PC-9 (cell line): ENCODE data around the gene C16orf90. TPM values are rescaled to one million over a fixed set of nuclear protein-coding genes. Genes with fewer than 3 reads are reported as not detected.

Experiments
- BruUV-seq: library from RNA; stranded (reverse); fragments of 400-500 nt; replicated peaks from 2 replicates; lab custom pipeline; 2021; lab: Mats Ljungman, UMichigan
- CTCF ChIA-PET: fragments of 300-600 bp; sonication (Branson Sonifier 250); formaldehyde crosslinking; loops from one replicate; lab custom pipeline; 2022; ENCODE audit warnings: antibody characterized with exemption; lab: Charles Lee
- POLR2A ChIA-PET: fragments of 300-600 bp; sonication (Branson Sonifier 250); formaldehyde crosslinking; loops from one replicate; lab custom pipeline; 2022; ENCODE audit warnings: antibody characterized with exemption; ENCODE audit not compliant: unreplicated experiment; lab: Charles Lee
- DNase-seq, 2 experiments: peaks; one replicate each; pipeline versions ENCODE4 v3.0.0 to v3.0.0-alpha.2; 2015 to 2022; ENCODE audit warnings: mixed read lengths in 1 of 2
- H2AFZ ChIP-seq: fragments of 200-600 bp; sonication (generic); 2 replicates; pipeline ENCODE4 v1.8.1; 2017; ENCODE audit warnings: antibody characterized with exemption
- H3F3A ChIP-seq: fragments of 200-600 bp; sonication (generic); 2 replicates; pipeline ENCODE4 v1.8.1; 2017; ENCODE audit warnings: antibody characterized with exemption, mild to moderate bottlenecking, low read depth; ENCODE audit not compliant: insufficient read depth
- H3K27ac ChIP-seq: fragments of 200-600 bp; sonication (generic); 2 replicates; pipeline ENCODE4 v1.6.1; 2016; ENCODE audit warnings: mixed run types
- H3K27me3 ChIP-seq: fragments of 200-600 bp; sonication (generic); 2 replicates; pipeline ENCODE4 v1.6.1; 2016; ENCODE audit warnings: low read depth, mixed run types; ENCODE audit not compliant: insufficient read depth
- H3K36me3 ChIP-seq: fragments of 200-600 bp; sonication (generic); 2 replicates; pipeline ENCODE4 v1.6.1; 2016; ENCODE audit warnings: low read depth, mixed run types
- H3K4me1 ChIP-seq: fragments of 200-600 bp; sonication (generic); replicated peaks from 2 replicates; pipeline ENCODE4 v1.6.1; 2016; ENCODE audit warnings: mixed run types; ENCODE audit not compliant: insufficient read depth
- H3K4me2 ChIP-seq: fragments of 200-600 bp; sonication (generic); 2 replicates; pipeline ENCODE4 v1.6.1; 2017; ENCODE audit warnings: mixed run types
- H3K4me3 ChIP-seq: fragments of 200-600 bp; sonication (generic); 2 replicates; pipeline ENCODE4 v1.6.1; 2016; ENCODE audit warnings: mixed run types
- H3K79me2 ChIP-seq: fragments of 200-600 bp; sonication (generic); 2 replicates; pipeline ENCODE4 v1.6.1; 2017; ENCODE audit warnings: low read depth, mixed run types
- H3K9me2 ChIP-seq: fragments of 200-600 bp; sonication (generic); 2 replicates; pipeline ENCODE4 v1.8.1; 2017; ENCODE audit warnings: mild to moderate bottlenecking; ENCODE audit not compliant: insufficient read depth
- H3K9me3 ChIP-seq: fragments of 200-600 bp; sonication (generic); 2 replicates; pipeline ENCODE4 v1.8.1; 2016; ENCODE audit warnings: low read depth; ENCODE audit not compliant: insufficient read depth
- H4K20me1 ChIP-seq: fragments of 200-600 bp; sonication (generic); 2 replicates; pipeline ENCODE4 v1.8.1; 2017; ENCODE audit not compliant: insufficient read depth
- CTCF ChIP-seq: fragments of 200-600 bp; sonication (generic); conservative IDR thresholded peaks from 2 replicates; pipeline ENCODE4 v1.6.1; 2017; ENCODE audit warnings: mixed run types, antibody characterized with exemption, mild to moderate bottlenecking, moderate library complexity
- EZH2 ChIP-seq: fragments of 200-600 bp; sonication (generic); IDR thresholded peaks from 2 replicates; pipeline ENCODE4 v1.8.0; 2017; ENCODE audit warnings: antibody characterized with exemption, low read depth
- intact Hi-C: fragments of 100-400 bp; cut with micrococcal nuclease; formaldehyde crosslinking; loops from one replicate; pipeline ENCODE4 v1.10.0; 2022; ENCODE audit not compliant: unreplicated experiment
- total RNA-seq: library from RNA; stranded (reverse); gene quantifications from 2 replicates; pipeline ENCODE4 v1.2.3, GENCODE V29; 2021

C16orf90 gene
- total RNA-seq, 1 experiment from 2014 or later = not detected

- Histone ChIP-seq H2AFZ (no peak overlapping the region), H4K20me1 (peaks cover 16% of the 10 kb centered on the region), H3K36me3 (peaks cover 9% of the 10 kb centered on the region; the same call in 1 of the 2 replicates), H3K4me1 (no peaks in the 10 kb centered on the region), H3K9me2 (no peaks in the 10 kb centered on the region), H3K27me3 (no peaks in the 10 kb centered on the region), H3K4me2 (no peak overlapping the region), H3K4me3 (no peak overlapping the region), H3K79me2 (peaks cover 1% of the 10 kb centered on the region; the same call in 1 of the 2 replicates), H3F3A (peaks cover 3% of the 10 kb centered on the region; the same call in 1 of the 2 replicates), H3K27ac (no peak overlapping the region), H3K9me3 (no peaks in the 10 kb centered on the region)
- BruUV-seq = no TSS peak
- intact Hi-C loops = no loop called here
- no peak for TF ChIP-seq EZH2
- TF ChIP-seq CTCF = no peak
- no peak for DNase-seq
- ChIA-PET CTCF (no interaction called here), POLR2A (no interaction called here)
These were observed 15.6 kb downstream of the C16orf90 start for GRCh38 chr16:3479654-3480216.

- ChIA-PET CTCF (no interaction called here), POLR2A (no interaction called here)
- Histone ChIP-seq H3K36me3 (peaks cover 8% of the 10 kb centered on the region; the same call in 1 of the 2 replicates), H3K4me3 (no peak overlapping the region), H2AFZ (no peak overlapping the region), H3K4me1 (no peaks in the 10 kb centered on the region), H3K9me3 (no peaks in the 10 kb centered on the region), H4K20me1 (peaks cover 18% of the 10 kb centered on the region), H3K27ac (no peak overlapping the region), H3F3A (peaks cover 3% of the 10 kb centered on the region; the same call in 1 of the 2 replicates), H3K4me2 (no peak overlapping the region), H3K27me3 (no peaks in the 10 kb centered on the region), H3K79me2 (peaks cover 13% of the 10 kb centered on the region), H3K9me2 (no peaks in the 10 kb centered on the region)
- TF ChIP-seq CTCF (no peak), EZH2 (no peak)
- no peak for DNase-seq
- intact Hi-C loops = no loop called here
- BruUV-seq = no TSS peak
These were observed 16.9 kb downstream of the C16orf90 start for GRCh38 chr16:3478242-3478925.

- Histone ChIP-seq H3K27me3 (no peaks in the 10 kb centered on the region), H4K20me1 (peaks cover 32% of the 10 kb centered on the region), H3K27ac (no peak overlapping the region), H3K79me2 (peaks cover 33% of the 10 kb centered on the region), H3K4me1 (no peaks in the 10 kb centered on the region), H3F3A (peaks cover 3% of the 10 kb centered on the region; the same call in 1 of the 2 replicates), H3K9me2 (no peaks in the 10 kb centered on the region), H3K4me3 (no peak overlapping the region), H3K4me2 (no peak overlapping the region), H2AFZ (no peak overlapping the region), H3K36me3 (no peaks in the 10 kb centered on the region), H3K9me3 (no peaks in the 10 kb centered on the region)
- TF ChIP-seq EZH2 (no peak), CTCF (no peak)
- POLR2A ChIA-PET = no interaction called here
- intact Hi-C loops = no loop called here
- BruUV-seq = no TSS peak
- DNase-seq = no peak
- CTCF ChIA-PET = no interaction called here
These were observed 18.9 kb downstream of the C16orf90 start for GRCh38 chr16:3476409-3476808.
